Activated gamma-delta T cell treated with Interleukin-2 at 50 U/mL for 16 hours (primary cell): ENCODE results near the gene GSTM4.

Experiments used
- DNase-seq: peaks from one replicate; pipeline ENCODE4 v3.0.0-alpha.2; 2020

The GSTM4 gene

GRCh38 chr1:109655615-109656519 lies at the start of gene GSTM4:
TSS of gene GSTM4 (plus strand) at chr1:109656099. CDS start at chr1:109656390, 291 bp downstream.
- peak; percentile 62 for DNase-seq

GRCh38 chr1:109609881-109610280 lies 46.0 kb upstream of the GSTM4 start:
- no peak for DNase-seq

- DNase-seq: no peak
Observed at GRCh38 chr1:109610609-109611307, 45.1 kb upstream of the GSTM4 start.

- no peak for DNase-seq
Observed at GRCh38 chr1:109611308-109611990, 44.5 kb upstream of the GSTM4 start.

- DNase-seq: no peak
Observed at GRCh38 chr1:109613361-109614147, 42.3 kb upstream of the GSTM4 start.

- no peak for DNase-seq
Observed at GRCh38 chr1:109615879-109616278, 40.0 kb upstream of the GSTM4 start.

- no peak for DNase-seq
Observed at GRCh38 chr1:109616391-109616790, 39.5 kb upstream of the GSTM4 start.

- DNase-seq: no peak
Observed at GRCh38 chr1:109617291-109617801, 38.6 kb upstream of the GSTM4 start.

GRCh38 chr1:109618661-109619575 lies 37.0 kb upstream of the GSTM4 start:
- no peak for DNase-seq

GRCh38 chr1:109619576-109620400 lies 36.1 kb upstream of the GSTM4 start, which contains the start of the genes AMPD2 and GNAT2:
TSS of gene AMPD2 (plus strand) at chr1:109619837. CDS start at chr1:109621176, 1,339 bp downstream.
TSS of gene GNAT2 (minus strand) at chr1:109619616. CDS start at chr1:109612870, 6,746 bp downstream.
- peak; percentile 64 for DNase-seq

- DNase-seq: no peak
Observed at GRCh38 chr1:109620401-109620791, 35.5 kb upstream of the GSTM4 start.

- peak; percentile 96 for DNase-seq
Observed at GRCh38 chr1:109620841-109621286, 35.0 kb upstream of the GSTM4 start.

GRCh38 chr1:109621379-109622136 lies 34.3 kb upstream of the GSTM4 start:
- DNase-seq: no peak

- no peak for DNase-seq
Observed at GRCh38 chr1:109622137-109622892, 33.6 kb upstream of the GSTM4 start.

GRCh38 chr1:109622895-109623294 lies 33.0 kb upstream of the GSTM4 start:
- no peak for DNase-seq

- DNase-seq: no peak
Observed at GRCh38 chr1:109623601-109624161, 32.2 kb upstream of the GSTM4 start.

GRCh38 chr1:109624201-109625010 lies 31.5 kb upstream of the GSTM4 start:
- no peak for DNase-seq
